Activated CD4-positive, CD25-positive, alpha-beta regulatory T cell (primary cell): ENCODE results near the gene HLA-B.

Source experiments
- DNase-seq, 4 experiments: peaks; one replicate each; lab custom pipeline; 2025; lab: John Stamatoyannopoulos, UW

Gene HLA-B

GRCh38 chr6:31305703-31306219 lies 51.2 kb downstream of the HLA-B start:
- no peak for DNase-seq

GRCh38 chr6:31304683-31305082 lies 52.3 kb downstream of the HLA-B start:
- no peak for DNase-seq
